Panc1 (cell line): ENCODE measurements around the gene TBC1D22A. TPM values are rescaled to one million over a fixed set of nuclear protein-coding genes. Genes with fewer than 3 reads are reported as not detected.

Source experiments
- ATAC-seq: fragments of 200-7000 bp; cut with Tn5 transposase; 2 replicates; pipeline ENCODE4 v1.9.1; 2020; ENCODE audit warnings: mild to moderate bottlenecking, moderate library complexity
- BruUV-seq: library from RNA; stranded (reverse); fragments of 400-500 nt; replicated peaks from 2 replicates; lab custom pipeline; 2021; lab: Mats Ljungman, UMichigan
- CTCF ChIA-PET: fragments of 300-600 bp; sonication (Branson Sonifier 250); formaldehyde crosslinking; loops from one replicate; lab custom pipeline; 2022; ENCODE audit warnings: antibody characterized with exemption; lab: Charles Lee
- POLR2A ChIA-PET: fragments of 300-600 bp; sonication (Branson Sonifier 250); formaldehyde crosslinking; loops from one replicate; lab custom pipeline; 2022; ENCODE audit warnings: antibody characterized with exemption; lab: Charles Lee
- DNase-seq: peaks from one replicate; pipeline ENCODE4 v3.0.0-alpha.2; 2010; ENCODE audit warnings: low read depth, low spot score
- H3K27ac ChIP-seq: 2 replicates; pipeline ENCODE4 v1.5.1; 2011; ENCODE audit warnings: mild to moderate bottlenecking, low read length, inconsistent platforms
- H3K27me3 ChIP-seq: fragments of 200-500 bp; sonication (Bioruptor generic); 2 replicates; pipeline ENCODE4 v1.6.0; 2014; ENCODE audit warnings: low read length, inconsistent platforms; ENCODE audit not compliant: control insufficient read depth, insufficient read depth
- H3K36me3 ChIP-seq: fragments of 200-500 bp; sonication (Bioruptor generic); 2 replicates; pipeline ENCODE4 v1.5.1; 2014; ENCODE audit warnings: inconsistent platforms, mild to moderate bottlenecking, low read length, moderate library complexity; ENCODE audit not compliant: control insufficient read depth, insufficient read depth
- H3K4me1 ChIP-seq: 2 replicates; pipeline ENCODE4 v1.5.1; 2011; ENCODE audit warnings: inconsistent platforms, mild to moderate bottlenecking, low read length, moderate library complexity; ENCODE audit not compliant: control insufficient read depth, insufficient read depth
- H3K4me3 ChIP-seq, 2 experiments: 2 replicates each; pipeline ENCODE4 v1.5.1; 2011 to 2012; ENCODE audit warnings: low read depth in 2 of 2, low read length in 2 of 2, mild to moderate bottlenecking in 2 of 2, inconsistent platforms in 1 of 2, moderate library complexity in 1 of 2
- H3K9me3 ChIP-seq: fragments of 200-500 bp; sonication (Bioruptor generic); 2 replicates; pipeline ENCODE4 v1.5.1; 2014; ENCODE audit warnings: low read depth, mild to moderate bottlenecking, inconsistent platforms, low read length, moderate library complexity; ENCODE audit not compliant: control insufficient read depth, insufficient read depth
- POLR2AphosphoS5 ChIP-seq: IDR thresholded peaks from 2 replicates; pipeline ENCODE4 v1.6.1; 2012; ENCODE audit warnings: mild to moderate bottlenecking, low read depth, low read length, moderate library complexity
- SIN3A ChIP-seq: IDR thresholded peaks from 2 replicates; pipeline ENCODE4 v1.6.1; 2012; ENCODE audit warnings: low read depth, mild to moderate bottlenecking, low read length, moderate library complexity, borderline replicate concordance; ENCODE audit not compliant: insufficient read depth
- TCF7L2 ChIP-seq: IDR thresholded peaks from 2 replicates; pipeline ENCODE4 v1.6.1; 2011; ENCODE audit warnings: mild to moderate bottlenecking, low read depth, low read length, inconsistent platforms
- in situ Hi-C: cut with HindIII; loops from 2 replicates; pipeline ENCODE4 v1.10.0; 2016; ENCODE audit warnings: low sequenced_read_pairs, low pct_unique_long_range_greater_than_20kb
- intact Hi-C: fragments of 100-400 bp; cut with micrococcal nuclease; formaldehyde crosslinking; loops from one replicate; pipeline ENCODE4 v1.10.0; 2022; ENCODE audit not compliant: unreplicated experiment
- total RNA-seq: library from RNA; stranded (reverse); gene quantifications from one replicate; pipeline ENCODE4 v1.2.1, GENCODE V29; 2021; ENCODE audit not compliant: unreplicated experiment
- TF ChIP-seq, protein P1 (sequence below): fragments of 450-650 bp; IDR thresholded peaks from 2 replicates; pipeline ENCODE4 v1.5.1; 2017; ENCODE audit warnings: mild to moderate bottlenecking
- TF ChIP-seq, protein P2 (sequence below), 2 experiments: IDR thresholded peaks; 2 replicates each; pipeline ENCODE4 v1.6.1; 2011 to 2012; ENCODE audit warnings: low read depth in 2 of 2, control low read depth in 1 of 2, low read length in 1 of 2, mild to moderate bottlenecking in 1 of 2, moderate library complexity in 1 of 2; ENCODE audit not compliant: insufficient read depth in 1 of 2

Gene TBC1D22A
- total RNA-seq, 1 experiment from 2014 or later, result 28.7 TPM

DNA sequence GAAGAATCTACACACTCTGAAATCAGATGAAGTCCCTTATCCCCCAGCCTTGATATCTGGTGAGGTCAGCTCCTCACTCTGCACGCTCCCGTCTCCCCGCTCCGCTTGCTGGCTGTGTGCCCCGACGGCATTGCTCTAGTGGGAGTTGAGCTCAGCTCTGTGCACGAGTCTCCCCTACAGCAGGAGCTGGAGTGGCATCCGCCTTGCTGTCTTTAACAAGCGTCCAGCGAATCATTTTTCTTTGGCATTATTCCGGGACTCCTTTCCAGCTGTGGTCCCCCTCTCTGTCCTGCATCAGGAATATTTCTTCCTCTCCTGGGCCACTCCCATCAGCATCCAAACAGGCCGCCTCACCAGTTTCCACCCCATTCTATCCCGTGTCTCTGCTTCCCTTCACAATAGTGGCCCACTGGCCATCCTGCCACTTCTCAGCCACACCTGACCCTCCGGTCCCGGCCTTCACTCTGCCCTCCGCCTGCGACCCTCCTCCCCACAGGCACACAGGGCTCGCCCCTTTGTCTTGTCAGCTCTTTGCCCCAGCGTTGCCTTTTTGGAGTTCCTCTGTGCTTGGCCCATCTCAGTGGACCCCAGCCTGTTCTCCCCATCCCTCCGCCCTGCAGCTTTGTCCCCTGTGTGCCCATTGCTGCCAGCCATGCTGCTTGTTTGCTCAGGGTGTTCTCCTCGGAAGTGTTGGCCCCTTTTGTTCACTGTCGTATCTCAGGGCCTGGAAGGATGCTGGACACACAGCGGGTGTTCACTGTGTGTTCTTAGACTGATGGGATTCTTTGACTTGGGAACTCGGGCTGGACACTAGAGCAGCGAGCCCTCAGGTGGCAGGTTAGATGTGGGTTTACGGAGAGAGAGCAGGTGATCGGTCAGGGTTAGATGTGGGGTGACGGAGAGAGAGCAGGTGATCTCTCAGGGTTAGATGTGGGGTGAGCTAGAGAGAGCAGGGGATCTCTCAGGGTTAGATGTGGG lies 441.8 kb downstream of the TBC1D22A start:
- Histone ChIP-seq H3K4me1 (no peaks in the 10 kb centered on the region), H3K9me3 (no peaks in the 10 kb centered on the region), H3K27me3 (no peaks in the 10 kb centered on the region), H3K27ac (no peak overlapping the region), H3K36me3 (no peaks in the 10 kb centered on the region), H3K4me3 (no peak overlapping the region)
- TF ChIP-seq, protein P1, sequence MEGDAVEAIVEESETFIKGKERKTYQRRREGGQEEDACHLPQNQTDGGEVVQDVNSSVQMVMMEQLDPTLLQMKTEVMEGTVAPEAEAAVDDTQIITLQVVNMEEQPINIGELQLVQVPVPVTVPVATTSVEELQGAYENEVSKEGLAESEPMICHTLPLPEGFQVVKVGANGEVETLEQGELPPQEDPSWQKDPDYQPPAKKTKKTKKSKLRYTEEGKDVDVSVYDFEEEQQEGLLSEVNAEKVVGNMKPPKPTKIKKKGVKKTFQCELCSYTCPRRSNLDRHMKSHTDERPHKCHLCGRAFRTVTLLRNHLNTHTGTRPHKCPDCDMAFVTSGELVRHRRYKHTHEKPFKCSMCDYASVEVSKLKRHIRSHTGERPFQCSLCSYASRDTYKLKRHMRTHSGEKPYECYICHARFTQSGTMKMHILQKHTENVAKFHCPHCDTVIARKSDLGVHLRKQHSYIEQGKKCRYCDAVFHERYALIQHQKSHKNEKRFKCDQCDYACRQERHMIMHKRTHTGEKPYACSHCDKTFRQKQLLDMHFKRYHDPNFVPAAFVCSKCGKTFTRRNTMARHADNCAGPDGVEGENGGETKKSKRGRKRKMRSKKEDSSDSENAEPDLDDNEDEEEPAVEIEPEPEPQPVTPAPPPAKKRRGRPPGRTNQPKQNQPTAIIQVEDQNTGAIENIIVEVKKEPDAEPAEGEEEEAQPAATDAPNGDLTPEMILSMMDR, result no peak
- TF ChIP-seq SIN3A, result no peak
- ChIA-PET POLR2A (no interaction called here), CTCF (interaction anchor here (0.6 kb wide), 1 partner anchor 641 kb away, joined by 11 read pairs; no protein-coding TSS in a partner anchor)
- ATAC-seq (no peak), DNase-seq (no peak)
- BruUV-seq, result no TSS peak
- intact Hi-C loops (no loop called here), in situ Hi-C loops (no loop called here)

DNA sequence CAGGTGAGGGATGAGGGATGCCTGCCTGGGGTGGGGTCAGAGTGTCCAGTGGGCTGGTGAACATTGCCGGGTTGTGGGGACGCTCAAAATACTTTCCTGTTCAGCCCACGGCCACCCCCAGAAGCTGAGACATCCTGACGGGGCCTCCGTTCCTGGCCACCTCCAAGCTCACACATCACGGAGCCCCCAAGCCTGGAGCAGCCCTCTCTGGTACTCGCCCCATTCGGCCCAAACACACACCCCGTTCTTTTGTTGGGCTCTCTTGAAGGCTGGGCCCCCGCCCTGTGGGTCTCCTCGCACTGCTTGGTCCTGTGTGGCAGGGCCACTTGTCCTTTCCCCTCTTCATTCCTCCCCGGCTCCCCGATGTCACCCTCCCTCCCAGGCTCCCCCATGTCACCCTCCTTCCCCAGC lies 442.6 kb downstream of the TBC1D22A start:
- no peaks in the 10 kb centered on the region for H3K36me3 ChIP-seq
- ChIA-PET POLR2A (no interaction called here), CTCF (no interaction called here)
- in situ Hi-C loops, result no loop called here
- H3K9me3 ChIP-seq, result no peaks in the 10 kb centered on the region
- no peak for ATAC-seq
- BruUV-seq, result no TSS peak
- DNase-seq, result no peak
- no peak overlapping the region for H3K27ac ChIP-seq
- no peaks in the 10 kb centered on the region for H3K4me1 ChIP-seq
- TF ChIP-seq SIN3A (no peak), TCF7L2 (no peak)
- TF ChIP-seq, protein P1, result no peak
- intact Hi-C loops, result no loop called here
- no peaks in the 10 kb centered on the region for H3K27me3 ChIP-seq
- no peak overlapping the region for H3K4me3 ChIP-seq

DNA sequence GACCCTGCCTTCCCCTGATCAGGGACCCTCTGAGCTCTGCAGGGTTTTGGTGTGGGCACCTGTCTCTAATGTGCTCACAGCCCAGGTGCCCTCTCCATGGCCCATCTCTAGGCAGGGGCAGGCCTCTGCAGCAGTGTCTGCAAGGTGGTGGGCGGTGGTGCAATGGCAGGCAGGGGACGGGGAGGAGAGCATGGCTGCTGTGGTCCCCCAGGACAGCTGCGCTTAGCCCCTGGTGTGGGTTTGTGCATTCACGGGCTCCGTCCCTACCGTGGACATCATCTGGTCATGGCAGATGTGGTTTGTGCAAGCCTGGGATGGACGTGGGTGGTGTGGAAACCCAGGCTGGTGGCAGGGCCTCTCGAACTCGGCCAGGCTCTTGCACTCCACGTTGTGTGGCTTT lies 443.1 kb downstream of the TBC1D22A start:
- TF ChIP-seq, protein P2, sequence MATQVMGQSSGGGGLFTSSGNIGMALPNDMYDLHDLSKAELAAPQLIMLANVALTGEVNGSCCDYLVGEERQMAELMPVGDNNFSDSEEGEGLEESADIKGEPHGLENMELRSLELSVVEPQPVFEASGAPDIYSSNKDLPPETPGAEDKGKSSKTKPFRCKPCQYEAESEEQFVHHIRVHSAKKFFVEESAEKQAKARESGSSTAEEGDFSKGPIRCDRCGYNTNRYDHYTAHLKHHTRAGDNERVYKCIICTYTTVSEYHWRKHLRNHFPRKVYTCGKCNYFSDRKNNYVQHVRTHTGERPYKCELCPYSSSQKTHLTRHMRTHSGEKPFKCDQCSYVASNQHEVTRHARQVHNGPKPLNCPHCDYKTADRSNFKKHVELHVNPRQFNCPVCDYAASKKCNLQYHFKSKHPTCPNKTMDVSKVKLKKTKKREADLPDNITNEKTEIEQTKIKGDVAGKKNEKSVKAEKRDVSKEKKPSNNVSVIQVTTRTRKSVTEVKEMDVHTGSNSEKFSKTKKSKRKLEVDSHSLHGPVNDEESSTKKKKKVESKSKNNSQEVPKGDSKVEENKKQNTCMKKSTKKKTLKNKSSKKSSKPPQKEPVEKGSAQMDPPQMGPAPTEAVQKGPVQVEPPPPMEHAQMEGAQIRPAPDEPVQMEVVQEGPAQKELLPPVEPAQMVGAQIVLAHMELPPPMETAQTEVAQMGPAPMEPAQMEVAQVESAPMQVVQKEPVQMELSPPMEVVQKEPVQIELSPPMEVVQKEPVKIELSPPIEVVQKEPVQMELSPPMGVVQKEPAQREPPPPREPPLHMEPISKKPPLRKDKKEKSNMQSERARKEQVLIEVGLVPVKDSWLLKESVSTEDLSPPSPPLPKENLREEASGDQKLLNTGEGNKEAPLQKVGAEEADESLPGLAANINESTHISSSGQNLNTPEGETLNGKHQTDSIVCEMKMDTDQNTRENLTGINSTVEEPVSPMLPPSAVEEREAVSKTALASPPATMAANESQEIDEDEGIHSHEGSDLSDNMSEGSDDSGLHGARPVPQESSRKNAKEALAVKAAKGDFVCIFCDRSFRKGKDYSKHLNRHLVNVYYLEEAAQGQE (IDR thresholded peaks at IDR 0.05; ENCODE audit: insufficient read depth in 1 of 2, low read depth in 2 of 2, low read length in 1 of 2), result no peak
- TF ChIP-seq SIN3A (no peak), POLR2AphosphoS5 (no peak)
- H3K4me1 ChIP-seq, result no peaks in the 10 kb centered on the region
- POLR2A ChIA-PET, result no interaction called here
- intact Hi-C loops (no loop called here), in situ Hi-C loops (no loop called here)
- no peaks in the 10 kb centered on the region for H3K36me3 ChIP-seq
- no TSS peak for BruUV-seq
- no peak overlapping the region for H3K27ac ChIP-seq
- DNase-seq (no peak), ATAC-seq (no peak)
- no peaks in the 10 kb centered on the region for H3K9me3 ChIP-seq
- CTCF ChIA-PET, result no interaction called here
- no peaks in the 10 kb centered on the region for H3K27me3 ChIP-seq
- H3K4me3 ChIP-seq, result no peak overlapping the region
